Measurements from ENCODE around the gene RIT2. TPM values are rescaled to one million over a fixed set of nuclear protein-coding genes. Genes with fewer than 3 reads are reported as not detected.

Gene RIT2
- total RNA-seq, 1 donor from 2014 or later = not detected

GRCh38 chr18:43159086-43159770, 43.7 kb upstream of the RIT2 start:
- no peak overlapping the region for H3K27ac Mint-ChIP-seq (ENCODE audit: unreplicated experiment)
- no peaks in the 10 kb centered on the region for H3K4me1 Mint-ChIP-seq (ENCODE audit: unreplicated experiment)
- H3K4me3 Mint-ChIP-seq (ENCODE audit: unreplicated experiment) = no peak overlapping the region
- TF ChIP-seq CTCF (IDR thresholded peaks at IDR 0.05; ENCODE audit: unreplicated experiment) = no peak
- DNase-seq (ENCODE audit: low spot score) = no peak
- H3K27me3 Mint-ChIP-seq (ENCODE audit: unreplicated experiment) = no peaks in the 10 kb centered on the region
- no peaks in the 10 kb centered on the region for H3K36me3 Mint-ChIP-seq (ENCODE audit: low read depth, unreplicated experiment)
- H3K9me3 Mint-ChIP-seq (ENCODE audit: unreplicated experiment) = peaks cover 3% of the 10 kb centered on the region

GRCh38 chr18:43158381-43158780, 42.9 kb upstream of the RIT2 start:
- DNase-seq (ENCODE audit: low spot score) = no peak
- Mint-ChIP-seq H3K27me3 (ENCODE audit: unreplicated experiment) (no peaks in the 10 kb centered on the region), H3K27ac (ENCODE audit: unreplicated experiment) (no peak overlapping the region), H3K4me3 (ENCODE audit: unreplicated experiment) (no peak overlapping the region), H3K36me3 (ENCODE audit: low read depth, unreplicated experiment) (no peaks in the 10 kb centered on the region), H3K9me3 (ENCODE audit: unreplicated experiment) (peaks cover 3% of the 10 kb centered on the region), H3K4me1 (ENCODE audit: unreplicated experiment) (no peaks in the 10 kb centered on the region)
- TF ChIP-seq CTCF (IDR thresholded peaks at IDR 0.05; ENCODE audit: unreplicated experiment) = no peak

GRCh38 chr18:43155842-43156241, 40.4 kb upstream of the RIT2 start:
- no peak overlapping the region for H3K27ac Mint-ChIP-seq (ENCODE audit: unreplicated experiment)
- H3K4me1 Mint-ChIP-seq (ENCODE audit: unreplicated experiment) = no peaks in the 10 kb centered on the region
- H3K4me3 Mint-ChIP-seq (ENCODE audit: unreplicated experiment) = no peak overlapping the region
- H3K36me3 Mint-ChIP-seq (ENCODE audit: low read depth, unreplicated experiment) = no peaks in the 10 kb centered on the region
- H3K9me3 Mint-ChIP-seq (ENCODE audit: unreplicated experiment) = no peaks in the 10 kb centered on the region
- H3K27me3 Mint-ChIP-seq (ENCODE audit: unreplicated experiment) = peaks cover under 1% of the 10 kb centered on the region
- no peak for DNase-seq (ENCODE audit: low spot score)
- TF ChIP-seq CTCF (IDR thresholded peaks at IDR 0.05; ENCODE audit: unreplicated experiment) = no peak

- H3K36me3 Mint-ChIP-seq (ENCODE audit: low read depth, unreplicated experiment) = no peaks in the 10 kb centered on the region
- H3K27me3 Mint-ChIP-seq (ENCODE audit: unreplicated experiment) = peaks cover 4% of the 10 kb centered on the region
- H3K27ac Mint-ChIP-seq (ENCODE audit: unreplicated experiment) = no peak overlapping the region
- no peaks in the 10 kb centered on the region for H3K9me3 Mint-ChIP-seq (ENCODE audit: unreplicated experiment)
- H3K4me1 Mint-ChIP-seq (ENCODE audit: unreplicated experiment) = no peaks in the 10 kb centered on the region
- no peak for TF ChIP-seq CTCF (IDR thresholded peaks at IDR 0.05; ENCODE audit: unreplicated experiment)
- DNase-seq (ENCODE audit: low spot score) = no peak
- no peak overlapping the region for H3K4me3 Mint-ChIP-seq (ENCODE audit: unreplicated experiment)
Measured at GRCh38 chr18:43148231-43148630, 32.7 kb upstream of the RIT2 start.

- Mint-ChIP-seq H3K36me3 (ENCODE audit: low read depth, unreplicated experiment) (no peaks in the 10 kb centered on the region), H3K4me1 (ENCODE audit: unreplicated experiment) (no peaks in the 10 kb centered on the region), H3K27me3 (ENCODE audit: unreplicated experiment) (peaks cover 2% of the 10 kb centered on the region), H3K9me3 (ENCODE audit: unreplicated experiment) (no peaks in the 10 kb centered on the region), H3K4me3 (ENCODE audit: unreplicated experiment) (no peak overlapping the region), H3K27ac (ENCODE audit: unreplicated experiment) (no peak overlapping the region)
- TF ChIP-seq CTCF (IDR thresholded peaks at IDR 0.05; ENCODE audit: unreplicated experiment) = no peak
- no peak for DNase-seq (ENCODE audit: low spot score)
Measured at GRCh38 chr18:43141208-43141607, 25.7 kb upstream of the RIT2 start.
